Measurements from ENCODE around the gene GFRA4. TPM values are rescaled to one million over a fixed set of nuclear protein-coding genes. Genes with fewer than 3 reads are reported as not detected.

Gene GFRA4
- total RNA-seq, 1 experiment from 2014 or later, result not detected

DNA sequence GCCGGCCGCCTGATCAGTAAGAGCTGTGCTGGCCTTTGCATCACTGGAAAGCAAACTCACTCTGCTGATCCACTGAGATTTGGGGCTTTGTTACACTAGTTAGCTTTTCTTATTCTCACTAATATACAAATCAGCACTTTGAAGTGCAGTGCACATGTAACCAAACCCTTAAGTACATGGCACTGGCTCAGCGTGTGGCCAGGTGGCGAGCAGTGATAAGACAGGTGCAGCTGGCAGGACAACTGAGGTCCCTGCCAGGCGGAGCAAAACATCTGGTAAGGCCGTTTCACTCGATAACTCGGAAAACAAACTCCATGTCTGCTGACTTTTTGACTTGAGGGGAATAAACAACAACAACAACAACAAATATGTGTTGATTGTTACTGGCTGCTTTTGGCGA is 11.0 kb downstream of the GFRA4 start:
- Histone ChIP-seq H3K14ac (ENCODE audit: insufficient read depth, low read length) (no peak overlapping the region), H3K27ac (ENCODE audit: insufficient read length, low read depth, low read length) (no peak overlapping the region), H4K8ac (replicated peaks; ENCODE audit: insufficient read length, low read depth, low read length) (no peak overlapping the region), H2BK12ac (ENCODE audit: insufficient read length, low read depth, low read length) (no peak overlapping the region), H3K18ac (ENCODE audit: insufficient read length, low read depth, low read length) (no peak overlapping the region), H2BK15ac (ENCODE audit: low read depth, low read length) (no peak overlapping the region), H2AK5ac (ENCODE audit: insufficient read length, low read length) (no peak overlapping the region), H2BK5ac (ENCODE audit: insufficient read length, low read length) (no peak overlapping the region), H2BK20ac (ENCODE audit: low read depth, low read length, poor library complexity, severe bottlenecking) (no peak overlapping the region), H2AFZ (ENCODE audit: low read length) (no peak overlapping the region), H3K79me1 (ENCODE audit: insufficient read depth, low read depth, low read length, poor library complexity, severe bottlenecking) (no peaks in the 10 kb centered on the region), H3K4me2 (ENCODE audit: insufficient read depth, insufficient read length, low read length) (no peak overlapping the region), H3K9ac (ENCODE audit: extremely low read depth, insufficient read length, low read length) (no peak overlapping the region), H3K23me2 (ENCODE audit: insufficient read length, low read depth, low read length, poor library complexity, severe bottlenecking) (no peaks in the 10 kb centered on the region), H4K20me1 (ENCODE audit: control insufficient read depth, insufficient read depth, insufficient read length) (no peaks in the 10 kb centered on the region), H3T11ph (ENCODE audit: low read length) (no peak overlapping the region), H2BK120ac (ENCODE audit: low read depth, low read length, poor library complexity, severe bottlenecking) (no peak overlapping the region), H3K56ac (ENCODE audit: insufficient read length, low read depth, low read length) (no peak overlapping the region), H3K23ac (ENCODE audit: insufficient read length, low read depth, low read length) (no peak overlapping the region), H3K27me3 (ENCODE audit: insufficient read depth, low read length) (no peaks in the 10 kb centered on the region), H3K79me2 (ENCODE audit: insufficient read depth, low read length) (no peaks in the 10 kb centered on the region), H3K4me1 (ENCODE audit: insufficient read depth, low read length) (no peaks in the 10 kb centered on the region), H3K9me3 (ENCODE audit: control insufficient read depth, low read depth, low read length) (no peaks in the 10 kb centered on the region), H3K4ac (ENCODE audit: low read depth, low read length) (no peak overlapping the region), H4K91ac (ENCODE audit: insufficient read length, low read depth, low read length) (no peak overlapping the region), H4K5ac (ENCODE audit: insufficient read length, low read depth, low read length) (no peak overlapping the region)
- TF ChIP-seq, protein P1, sequence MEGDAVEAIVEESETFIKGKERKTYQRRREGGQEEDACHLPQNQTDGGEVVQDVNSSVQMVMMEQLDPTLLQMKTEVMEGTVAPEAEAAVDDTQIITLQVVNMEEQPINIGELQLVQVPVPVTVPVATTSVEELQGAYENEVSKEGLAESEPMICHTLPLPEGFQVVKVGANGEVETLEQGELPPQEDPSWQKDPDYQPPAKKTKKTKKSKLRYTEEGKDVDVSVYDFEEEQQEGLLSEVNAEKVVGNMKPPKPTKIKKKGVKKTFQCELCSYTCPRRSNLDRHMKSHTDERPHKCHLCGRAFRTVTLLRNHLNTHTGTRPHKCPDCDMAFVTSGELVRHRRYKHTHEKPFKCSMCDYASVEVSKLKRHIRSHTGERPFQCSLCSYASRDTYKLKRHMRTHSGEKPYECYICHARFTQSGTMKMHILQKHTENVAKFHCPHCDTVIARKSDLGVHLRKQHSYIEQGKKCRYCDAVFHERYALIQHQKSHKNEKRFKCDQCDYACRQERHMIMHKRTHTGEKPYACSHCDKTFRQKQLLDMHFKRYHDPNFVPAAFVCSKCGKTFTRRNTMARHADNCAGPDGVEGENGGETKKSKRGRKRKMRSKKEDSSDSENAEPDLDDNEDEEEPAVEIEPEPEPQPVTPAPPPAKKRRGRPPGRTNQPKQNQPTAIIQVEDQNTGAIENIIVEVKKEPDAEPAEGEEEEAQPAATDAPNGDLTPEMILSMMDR (conservative IDR thresholded peaks at IDR 0.05), result no peak
- no peak for DNase-seq
- Mint-ChIP-seq H3K9me3 (no peaks in the 10 kb centered on the region), H3K4me3 (no peak overlapping the region), H3K27me3 (ENCODE audit: low read depth) (no peaks in the 10 kb centered on the region; the same call in 1 of the 2 replicates), H3K36me3 (ENCODE audit: insufficient read depth in 1 of 3, low read depth in 3 of 3) (peaks cover 0 to 2% (median 0%) of the 10 kb centered on the region in 3 experiments; a peak in 3 of 7 replicates), H3K4me1 (peaks cover 13 to 16% of the 10 kb centered on the region in 2 experiments), H3K27ac (peak overlapping the region in 1 of 3 experiments; percentile 75; a peak in 2 of 7 replicates)
- no CpG with 5 or more reads among the region's 9 CpGs for WGBS (ENCODE audit: extremely low coverage, insufficient read length, low lambda C conversion rate)
